ENCODE results near the gene ARL15.

GRCh38 chr5:54242297-54242696 is 68.1 kb downstream of the ARL15 start:
- no peak for TF ChIP-seq CTCF (IDR thresholded peaks at IDR 0.05)
- TF ChIP-seq POLR2A (IDR thresholded peaks at IDR 0.05) = no peak

Data from esophagus squamous epithelium (tissue), 4 donors.